ENCODE measurements around the gene WDR70.
"Not testable (repeated sequence)": the region's sequence is repeated elsewhere in the genome, so short reads cannot be mapped to it uniquely, and the experiment has no call there.

The WDR70 gene

DNA sequence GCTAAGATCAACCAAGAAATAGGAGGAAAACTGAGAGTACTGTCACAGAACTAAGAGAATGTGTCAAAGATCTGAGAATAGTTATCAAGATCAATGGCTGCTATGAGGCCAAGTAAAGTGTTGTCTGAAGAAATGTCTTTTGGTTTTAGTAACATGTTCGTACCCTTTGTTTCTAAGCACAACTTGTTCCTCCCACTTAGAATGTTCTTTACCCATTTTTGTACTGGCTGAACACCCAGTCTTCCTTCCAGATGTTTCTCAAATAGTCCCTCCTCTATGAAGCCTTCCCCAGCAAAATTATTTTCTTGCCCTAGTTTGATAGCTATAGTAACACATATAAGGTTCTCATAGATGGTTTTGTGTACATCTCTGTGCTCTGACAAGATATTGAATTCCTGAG lies 191.5 kb downstream of the WDR70 start:
- no peak for DNase-seq (ENCODE audit: low read depth in 2 of 2)

- no peak for DNase-seq (ENCODE audit: low read depth in 2 of 2)
These were observed 192.9 kb downstream of the WDR70 start for GRCh38 chr5:37571985-37572384.

DNA sequence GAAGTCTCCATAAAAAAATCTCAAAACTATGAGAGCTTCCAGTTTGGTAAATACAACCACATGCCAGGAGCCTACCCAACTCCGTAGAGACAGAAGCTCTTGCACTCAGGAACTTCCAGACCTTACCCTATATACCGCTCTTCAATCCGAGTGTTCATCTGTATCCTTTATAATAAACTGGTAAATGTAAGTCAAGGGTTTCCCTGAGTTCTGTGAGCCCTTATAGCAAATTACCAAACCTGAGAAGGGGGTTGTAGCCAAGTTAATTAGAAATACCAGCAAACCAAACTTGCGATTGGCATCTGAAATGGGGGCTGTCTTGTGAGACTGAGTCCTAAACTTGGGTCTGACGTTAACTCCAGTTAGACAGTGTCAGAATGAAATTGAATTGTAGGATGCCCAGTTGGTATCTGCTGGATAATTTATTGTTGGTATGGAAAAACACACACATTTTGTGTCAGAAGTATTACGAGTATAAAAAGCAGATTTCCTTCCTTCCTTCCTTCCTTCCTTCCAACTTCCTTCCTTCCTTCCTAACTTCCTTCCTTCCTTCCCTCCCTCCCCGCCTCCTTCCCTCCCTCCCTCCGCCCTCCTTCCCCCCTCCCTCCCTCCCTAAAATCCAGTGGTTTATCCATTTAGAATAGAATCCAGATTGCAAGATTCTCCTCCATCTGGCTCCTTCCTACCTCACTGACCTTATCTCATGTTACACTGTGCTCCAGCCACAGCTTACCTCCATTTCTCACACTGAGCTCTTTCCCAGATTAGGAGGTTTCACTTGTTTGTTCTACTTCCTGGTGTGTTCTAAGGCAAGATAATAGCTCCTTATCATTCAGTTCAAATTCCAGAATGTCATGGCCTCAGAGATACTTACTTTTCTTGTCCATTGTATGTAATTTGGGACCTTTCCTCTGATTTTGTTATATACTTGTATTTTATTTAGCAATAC lies 196.7 kb downstream of the WDR70 start:
- no peak for DNase-seq (ENCODE audit: low read depth in 2 of 2)

- DNase-seq (ENCODE audit: low read depth in 2 of 2), result no peak
These were observed 197.4 kb downstream of the WDR70 start for GRCh38 chr5:37576552-37576951.

DNA sequence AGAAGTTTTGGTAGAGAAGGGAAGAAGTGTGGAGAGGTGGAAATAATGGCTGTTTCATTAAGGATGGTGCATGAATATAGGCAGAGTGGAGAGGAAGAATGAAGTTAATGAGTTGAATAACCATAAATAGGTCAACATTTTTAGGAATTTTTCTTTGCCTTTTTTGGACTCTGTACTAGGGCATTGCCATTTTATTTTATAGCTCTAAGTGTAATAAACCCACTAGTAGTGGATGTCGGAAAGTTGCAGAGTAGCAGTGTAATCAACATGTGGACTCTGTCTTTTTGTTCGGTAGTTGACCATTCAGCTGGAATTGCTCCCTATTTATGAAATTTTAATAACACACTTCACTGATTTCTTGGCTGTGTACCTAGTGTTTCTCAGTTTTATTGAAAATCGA lies 199.1 kb downstream of the WDR70 start:
- DNase-seq (ENCODE audit: low read depth in 2 of 2), result no peak

DNA sequence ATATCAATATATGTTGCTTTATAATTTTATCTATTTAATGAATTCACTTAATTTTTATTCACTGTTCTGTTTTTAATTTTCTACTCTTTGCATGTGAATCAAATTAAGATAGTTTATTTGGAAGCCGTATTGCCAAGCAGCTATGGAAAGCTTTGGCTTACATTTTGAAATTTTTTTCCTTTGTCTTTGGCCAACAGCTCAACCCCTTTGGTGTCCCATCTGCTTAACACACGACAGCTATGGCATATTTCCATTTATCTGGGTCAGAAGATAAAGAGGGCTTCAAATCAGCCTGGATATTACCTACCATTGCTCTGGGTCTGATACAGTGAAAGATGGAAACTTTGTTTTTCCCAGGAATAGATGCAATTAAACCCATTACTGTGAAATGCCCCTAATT lies 201.0 kb downstream of the WDR70 start:
- no peak for DNase-seq (ENCODE audit: low read depth in 2 of 2)

DNA sequence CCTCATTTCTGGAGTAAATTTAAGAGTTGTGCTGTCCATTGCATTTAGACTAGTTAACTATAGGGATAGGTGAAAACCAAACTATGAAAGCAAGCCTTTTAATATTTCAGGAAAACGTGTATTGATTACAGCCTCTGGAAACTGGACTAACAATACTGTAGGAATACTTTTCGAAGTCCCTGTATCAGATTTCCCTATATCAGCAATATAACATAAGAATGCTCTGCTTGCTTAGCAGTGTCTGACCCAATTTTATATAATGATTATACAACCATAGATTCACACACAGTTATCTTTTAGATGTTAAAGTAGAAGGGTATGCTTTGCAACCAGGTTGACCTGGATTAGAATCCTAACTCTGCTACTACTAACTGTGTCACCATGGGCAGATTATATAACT lies 203.1 kb downstream of the WDR70 start:
- no peak for DNase-seq (ENCODE audit: low read depth in 2 of 2)

DNA sequence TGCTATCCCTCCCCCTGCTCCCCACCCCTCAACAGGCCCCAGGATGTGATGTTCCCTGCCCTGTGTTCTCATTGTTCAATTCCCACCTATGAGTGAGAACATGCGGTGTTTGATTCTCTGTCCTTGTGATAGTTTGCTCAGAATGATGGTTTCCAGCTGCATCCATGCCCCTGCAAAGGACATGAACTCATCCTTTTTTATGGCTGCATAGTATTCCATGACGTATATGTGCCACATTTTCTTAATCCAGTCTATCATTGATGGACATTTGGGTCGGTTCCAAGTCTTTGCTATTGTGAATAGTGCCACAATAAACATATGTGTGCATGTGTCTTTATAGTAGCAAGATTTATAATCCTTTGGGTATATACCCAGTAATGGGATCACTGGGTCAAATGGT lies 214.2 kb downstream of the WDR70 start:
- DNase-seq (ENCODE audit: low read depth in 2 of 2), result not testable (repeated sequence)

GRCh38 chr5:37594864-37595263 lies 215.7 kb downstream of the WDR70 start:
- not testable (repeated sequence) for DNase-seq (ENCODE audit: low read depth in 2 of 2)

GRCh38 chr5:37598733-37599132 lies 219.6 kb downstream of the WDR70 start:
- no peak for DNase-seq (ENCODE audit: low read depth in 2 of 2)

GRCh38 chr5:37601163-37601562 lies 222.0 kb downstream of the WDR70 start:
- DNase-seq (ENCODE audit: low read depth in 2 of 2), result no peak

GRCh38 chr5:37603072-37603471 lies 224.0 kb downstream of the WDR70 start:
- no peak for DNase-seq (ENCODE audit: low read depth in 2 of 2)

DNA sequence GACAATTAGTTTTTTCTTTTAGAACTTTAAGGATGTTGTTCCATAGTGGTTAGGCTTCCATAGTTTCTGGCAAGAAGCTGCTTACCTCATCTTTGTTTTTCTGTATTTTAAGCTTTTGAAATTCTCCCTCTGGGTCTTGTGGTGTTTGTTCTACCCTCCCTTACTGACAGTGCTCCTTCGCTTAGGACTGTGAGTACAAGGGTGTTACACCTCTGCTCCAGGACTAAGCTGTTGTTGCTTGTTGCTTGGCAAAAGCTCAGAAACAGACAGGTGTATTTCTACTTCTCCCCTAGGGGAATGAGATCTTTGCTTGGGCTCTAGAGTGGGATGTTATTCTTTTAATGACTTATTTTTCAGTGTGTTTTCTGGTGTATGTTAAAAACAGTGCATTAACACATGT lies 225.2 kb downstream of the WDR70 start:
- DNase-seq (ENCODE audit: low read depth in 2 of 2), result no peak

DNA sequence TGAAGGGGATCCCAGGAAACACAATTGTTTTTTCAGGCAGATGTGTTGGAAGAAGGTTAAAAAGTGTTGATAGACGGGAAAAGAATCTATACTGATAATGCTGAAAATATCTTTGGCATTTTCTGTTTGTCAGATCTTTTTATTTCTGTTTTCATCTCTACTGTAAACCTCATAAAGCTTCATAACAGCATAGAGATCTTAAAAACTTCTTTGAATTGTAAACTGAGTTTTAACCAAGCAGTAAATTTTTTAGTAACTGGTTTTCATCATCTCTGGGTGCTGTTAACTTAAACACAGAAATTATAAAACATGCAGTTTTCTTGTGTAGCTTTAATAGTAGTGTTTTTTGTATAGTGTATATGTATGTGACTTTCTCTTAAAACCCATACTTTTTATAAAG lies 227.0 kb downstream of the WDR70 start:
- DNase-seq (ENCODE audit: low read depth in 2 of 2), result no peak

DNA sequence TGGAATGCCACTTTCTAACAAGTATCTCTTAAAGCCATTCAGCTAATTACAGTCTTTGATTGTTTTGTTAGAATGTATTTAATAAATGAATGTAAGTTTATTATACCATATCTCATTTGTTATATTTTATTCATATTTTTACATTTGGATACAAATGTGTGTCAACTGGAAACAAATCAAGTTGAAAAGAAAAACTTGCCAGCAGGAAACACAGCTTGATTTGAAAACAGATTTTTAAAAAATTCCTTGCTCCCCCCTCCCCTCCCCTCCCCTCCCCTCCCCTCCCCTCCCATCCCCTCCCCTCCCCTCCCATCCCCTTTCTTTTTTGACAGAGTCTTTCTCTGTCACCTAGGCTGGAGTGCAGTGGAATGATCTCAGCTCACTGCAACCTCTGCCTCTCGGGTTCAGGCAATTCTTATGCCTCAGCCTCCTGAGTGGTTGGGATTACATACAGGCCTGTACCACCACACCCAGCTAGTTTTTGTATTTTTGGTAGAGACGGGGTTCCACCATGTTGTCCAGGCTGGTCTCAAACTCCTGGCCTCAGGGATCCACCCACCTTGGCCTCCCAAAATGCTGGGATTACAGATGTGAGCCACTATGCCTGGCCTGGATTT lies 227.6 kb downstream of the WDR70 start:
- DNase-seq (ENCODE audit: low read depth in 2 of 2), result no peak

- no peak for DNase-seq (ENCODE audit: low read depth in 2 of 2)
These were observed 236.1 kb downstream of the WDR70 start for GRCh38 chr5:37615184-37615583.

DNA sequence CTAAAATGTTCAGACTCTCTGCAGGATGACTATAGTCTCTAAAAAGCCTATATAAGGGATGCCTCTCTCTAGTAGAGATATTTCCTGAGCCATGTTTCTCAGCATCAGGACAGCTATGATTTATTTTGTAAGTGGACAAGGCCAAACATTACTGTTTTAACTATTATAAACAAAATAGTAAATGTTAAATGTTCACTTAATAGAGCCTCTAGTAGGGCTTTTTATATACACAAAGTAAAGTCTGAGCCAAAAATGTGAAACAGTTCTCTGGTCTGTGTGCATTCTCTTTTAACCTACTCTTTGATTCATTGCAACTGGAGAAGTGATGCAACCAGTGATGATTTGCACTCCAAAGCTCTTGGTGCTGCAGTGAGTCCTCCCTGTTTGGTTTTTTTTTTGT lies 240.2 kb downstream of the WDR70 start:
- no peak for DNase-seq (ENCODE audit: low read depth in 2 of 2)

DNA sequence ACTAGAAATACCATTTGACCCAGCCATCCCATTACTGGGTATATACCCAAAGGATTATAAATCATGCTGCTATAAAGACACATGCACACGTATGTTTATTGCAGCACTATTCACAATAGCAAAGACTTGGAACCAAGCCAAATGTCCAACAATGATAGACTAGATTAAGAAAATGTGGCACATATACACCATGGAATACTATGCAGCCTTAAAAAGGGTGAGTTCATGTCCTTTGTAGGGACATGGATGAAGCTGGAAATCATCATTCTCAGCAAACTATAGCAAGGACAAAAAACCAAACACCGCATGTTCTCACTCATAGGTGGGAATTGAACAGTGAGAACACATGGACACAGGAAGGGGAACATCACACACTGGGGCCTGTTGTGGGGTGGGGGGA lies 243.2 kb downstream of the WDR70 start:
- DNase-seq (ENCODE audit: low read depth in 2 of 2), result not testable (repeated sequence)

DNA sequence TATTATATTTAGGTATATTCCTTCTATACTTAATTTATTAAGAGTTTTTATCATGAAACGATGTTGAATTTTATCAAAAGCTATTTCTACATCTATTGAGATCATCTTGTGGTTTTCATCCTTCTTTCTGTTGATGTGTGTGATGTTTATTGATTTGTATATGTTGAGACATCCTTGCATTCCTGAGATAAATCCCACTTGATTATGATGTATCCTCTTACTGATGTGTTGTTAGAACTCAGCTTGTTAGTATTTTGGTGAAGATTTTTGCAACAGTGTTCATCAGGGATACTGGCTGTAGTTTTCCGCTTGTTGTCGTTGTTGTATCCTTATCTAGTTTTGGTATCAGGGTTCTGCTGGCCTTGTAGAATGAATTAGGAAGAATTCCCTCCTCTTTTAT lies 247.1 kb downstream of the WDR70 start:
- no peak for DNase-seq (ENCODE audit: low read depth in 2 of 2)

DNA sequence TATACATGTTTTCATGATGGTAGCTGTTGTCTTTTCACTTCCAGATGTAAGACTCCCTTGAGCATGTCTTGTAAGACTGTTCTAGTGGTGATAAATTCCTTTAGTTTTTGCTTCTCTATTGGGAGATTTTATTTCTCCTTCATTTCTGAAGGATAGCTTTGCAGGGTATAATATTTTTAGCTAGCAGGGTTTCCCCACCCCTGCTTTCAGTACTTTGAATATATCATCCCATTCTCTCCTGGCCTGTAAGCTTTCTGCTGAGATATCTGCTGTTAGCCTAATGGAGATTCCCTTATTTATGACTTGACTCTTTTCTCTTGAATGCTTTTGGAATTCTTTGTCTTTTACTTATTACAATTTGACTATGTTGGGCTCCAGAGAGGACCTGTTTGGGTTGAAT lies 249.8 kb downstream of the WDR70 start:
- DNase-seq (ENCODE audit: low read depth in 2 of 2), result no peak

- no peak for DNase-seq (ENCODE audit: low read depth in 2 of 2)
These were observed 252.8 kb downstream of the WDR70 start for GRCh38 chr5:37631939-37632338.

- DNase-seq (ENCODE audit: low read depth in 2 of 2), result no peak
These were observed 258.2 kb downstream of the WDR70 start for GRCh38 chr5:37637165-37637845.

- no peak for DNase-seq (ENCODE audit: low read depth in 2 of 2)
These were observed 259.8 kb downstream of the WDR70 start for GRCh38 chr5:37638897-37639296.

Data from stimulated activated CD4-positive, alpha-beta T cell treated with anti-CD3 and anti-CD28 coated beads, Interleukin-1b, Interleukin-23, amount 100 ng/mL, for 1 hour (primary cell).